ENCODE data around the gene HBG1.
"Not testable (repeated sequence)": the region's sequence is repeated elsewhere in the genome, so short reads cannot be mapped to it uniquely, and the experiment has no call there.

The HBG1 gene

GRCh38 chr11:5249807-5250396 lies at the start of gene HBG1:
HBG1 (minus strand) TSS chr11:5249857; CDS start chr11:5249804, 53 bp downstream.
- H3K4me3 ChIP-seq (ENCODE audit: low read depth, low read length), result not testable (repeated sequence)

GRCh38 chr11:5298451-5298850 lies 48.8 kb upstream of the HBG1 start:
- no peak overlapping the region for H3K4me3 ChIP-seq (ENCODE audit: low read depth, low read length)

- no peak overlapping the region for H3K4me3 ChIP-seq (ENCODE audit: low read depth, low read length)
These were observed 48.2 kb upstream of the HBG1 start for GRCh38 chr11:5297721-5298323.

GRCh38 chr11:5294342-5294995 lies 44.8 kb upstream of the HBG1 start:
- H3K4me3 ChIP-seq (ENCODE audit: low read depth, low read length), result not testable (repeated sequence)

- H3K4me3 ChIP-seq (ENCODE audit: low read depth, low read length), result no peak overlapping the region
These were observed 43.4 kb upstream of the HBG1 start for GRCh38 chr11:5293028-5293427.

- no peak overlapping the region for H3K4me3 ChIP-seq (ENCODE audit: low read depth, low read length)
These were observed 41.7 kb upstream of the HBG1 start for GRCh38 chr11:5291207-5291838.

- H3K4me3 ChIP-seq (ENCODE audit: low read depth, low read length), result no peak overlapping the region
These were observed 40.4 kb upstream of the HBG1 start for GRCh38 chr11:5290106-5290505.

GRCh38 chr11:5289696-5290095 lies 40.0 kb upstream of the HBG1 start:
- no peak overlapping the region for H3K4me3 ChIP-seq (ENCODE audit: low read depth, low read length)

- no peak overlapping the region for H3K4me3 ChIP-seq (ENCODE audit: low read depth, low read length)
These were observed 39.4 kb upstream of the HBG1 start for GRCh38 chr11:5288906-5289550.

GRCh38 chr11:5288108-5288905 lies 38.6 kb upstream of the HBG1 start:
- no peak overlapping the region for H3K4me3 ChIP-seq (ENCODE audit: low read depth, low read length)

- no peak overlapping the region for H3K4me3 ChIP-seq (ENCODE audit: low read depth, low read length)
These were observed 37.2 kb upstream of the HBG1 start for GRCh38 chr11:5286901-5287300.

GRCh38 chr11:5286351-5286750 lies 36.7 kb upstream of the HBG1 start:
- H3K4me3 ChIP-seq (ENCODE audit: low read depth, low read length), result no peak overlapping the region

GRCh38 chr11:5285703-5286340 lies 36.2 kb upstream of the HBG1 start:
- no peak overlapping the region for H3K4me3 ChIP-seq (ENCODE audit: low read depth, low read length)

GRCh38 chr11:5284637-5285036 lies 35.0 kb upstream of the HBG1 start:
- H3K4me3 ChIP-seq (ENCODE audit: low read depth, low read length), result no peak overlapping the region

- no peak overlapping the region for H3K4me3 ChIP-seq (ENCODE audit: low read depth, low read length)
These were observed 34.2 kb upstream of the HBG1 start for GRCh38 chr11:5283882-5284281.

GRCh38 chr11:5283086-5283485 lies 33.4 kb upstream of the HBG1 start:
- no peak overlapping the region for H3K4me3 ChIP-seq (ENCODE audit: low read depth, low read length)

- H3K4me3 ChIP-seq (ENCODE audit: low read depth, low read length), result no peak overlapping the region
These were observed 33.0 kb upstream of the HBG1 start for GRCh38 chr11:5282628-5283027.

GRCh38 chr11:5281596-5281995 lies 31.9 kb upstream of the HBG1 start:
- H3K4me3 ChIP-seq (ENCODE audit: low read depth, low read length), result no peak overlapping the region

GRCh38 chr11:5280582-5281102 lies 31.0 kb upstream of the HBG1 start:
- no peak overlapping the region for H3K4me3 ChIP-seq (ENCODE audit: low read depth, low read length)

GRCh38 chr11:5279471-5280090 lies 29.9 kb upstream of the HBG1 start:
- H3K4me3 ChIP-seq (ENCODE audit: low read depth, low read length), result no peak overlapping the region

All from iPS-11a (cell line).